PFSK-1 (cell line): ENCODE data around the gene TMEM238.
A peak's percentile ranks its signal among the peaks of the same experiment; 100 is the strongest.

Source experiments
- POLR2AphosphoS5 ChIP-seq: IDR thresholded peaks from 2 replicates; pipeline ENCODE4 v1.6.1; 2012; ENCODE audit warnings: low read depth, mild to moderate bottlenecking, control low read depth, low read length, moderate library complexity
- TF ChIP-seq, protein P1 (sequence below), 2 experiments: IDR thresholded peaks; 2 replicates each; pipeline versions ENCODE4 v1.6.1 to v1.8.0; 2011 to 2012; ENCODE audit warnings: low read depth in 2 of 2, low read length in 2 of 2, control low read depth in 1 of 2, inconsistent platforms in 1 of 2, mild to moderate bottlenecking in 1 of 2, moderate library complexity in 1 of 2; ENCODE audit not compliant: insufficient read depth in 1 of 2

DNA sequence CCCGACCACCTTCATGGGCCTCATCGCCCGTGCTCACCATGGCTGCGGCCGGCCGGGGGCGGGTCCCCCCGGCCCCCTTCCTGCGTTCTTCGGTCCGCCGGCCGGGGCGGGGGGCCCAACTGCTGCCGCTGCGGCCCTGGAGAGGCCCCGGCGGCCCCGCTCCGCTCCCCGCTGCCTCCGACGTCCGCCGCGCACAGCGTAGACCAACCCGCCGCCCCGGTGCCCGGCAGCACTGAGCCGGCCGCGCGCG lies 23.4 kb upstream of the TMEM238 start, which contains the start of gene UBE2S:
- peak; percentile 98 for TF ChIP-seq POLR2AphosphoS5
- TF ChIP-seq, protein P1, sequence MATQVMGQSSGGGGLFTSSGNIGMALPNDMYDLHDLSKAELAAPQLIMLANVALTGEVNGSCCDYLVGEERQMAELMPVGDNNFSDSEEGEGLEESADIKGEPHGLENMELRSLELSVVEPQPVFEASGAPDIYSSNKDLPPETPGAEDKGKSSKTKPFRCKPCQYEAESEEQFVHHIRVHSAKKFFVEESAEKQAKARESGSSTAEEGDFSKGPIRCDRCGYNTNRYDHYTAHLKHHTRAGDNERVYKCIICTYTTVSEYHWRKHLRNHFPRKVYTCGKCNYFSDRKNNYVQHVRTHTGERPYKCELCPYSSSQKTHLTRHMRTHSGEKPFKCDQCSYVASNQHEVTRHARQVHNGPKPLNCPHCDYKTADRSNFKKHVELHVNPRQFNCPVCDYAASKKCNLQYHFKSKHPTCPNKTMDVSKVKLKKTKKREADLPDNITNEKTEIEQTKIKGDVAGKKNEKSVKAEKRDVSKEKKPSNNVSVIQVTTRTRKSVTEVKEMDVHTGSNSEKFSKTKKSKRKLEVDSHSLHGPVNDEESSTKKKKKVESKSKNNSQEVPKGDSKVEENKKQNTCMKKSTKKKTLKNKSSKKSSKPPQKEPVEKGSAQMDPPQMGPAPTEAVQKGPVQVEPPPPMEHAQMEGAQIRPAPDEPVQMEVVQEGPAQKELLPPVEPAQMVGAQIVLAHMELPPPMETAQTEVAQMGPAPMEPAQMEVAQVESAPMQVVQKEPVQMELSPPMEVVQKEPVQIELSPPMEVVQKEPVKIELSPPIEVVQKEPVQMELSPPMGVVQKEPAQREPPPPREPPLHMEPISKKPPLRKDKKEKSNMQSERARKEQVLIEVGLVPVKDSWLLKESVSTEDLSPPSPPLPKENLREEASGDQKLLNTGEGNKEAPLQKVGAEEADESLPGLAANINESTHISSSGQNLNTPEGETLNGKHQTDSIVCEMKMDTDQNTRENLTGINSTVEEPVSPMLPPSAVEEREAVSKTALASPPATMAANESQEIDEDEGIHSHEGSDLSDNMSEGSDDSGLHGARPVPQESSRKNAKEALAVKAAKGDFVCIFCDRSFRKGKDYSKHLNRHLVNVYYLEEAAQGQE (IDR thresholded peaks at IDR 0.05; ENCODE audit: insufficient read depth in 1 of 2, low read depth in 2 of 2, low read length in 2 of 2), result 0 out of 4 replicates have a peak, but pooled peaks of 1 of the 2 experiments have one; percentile 57
